ENCODE data around the gene SLC27A1.

DNA sequence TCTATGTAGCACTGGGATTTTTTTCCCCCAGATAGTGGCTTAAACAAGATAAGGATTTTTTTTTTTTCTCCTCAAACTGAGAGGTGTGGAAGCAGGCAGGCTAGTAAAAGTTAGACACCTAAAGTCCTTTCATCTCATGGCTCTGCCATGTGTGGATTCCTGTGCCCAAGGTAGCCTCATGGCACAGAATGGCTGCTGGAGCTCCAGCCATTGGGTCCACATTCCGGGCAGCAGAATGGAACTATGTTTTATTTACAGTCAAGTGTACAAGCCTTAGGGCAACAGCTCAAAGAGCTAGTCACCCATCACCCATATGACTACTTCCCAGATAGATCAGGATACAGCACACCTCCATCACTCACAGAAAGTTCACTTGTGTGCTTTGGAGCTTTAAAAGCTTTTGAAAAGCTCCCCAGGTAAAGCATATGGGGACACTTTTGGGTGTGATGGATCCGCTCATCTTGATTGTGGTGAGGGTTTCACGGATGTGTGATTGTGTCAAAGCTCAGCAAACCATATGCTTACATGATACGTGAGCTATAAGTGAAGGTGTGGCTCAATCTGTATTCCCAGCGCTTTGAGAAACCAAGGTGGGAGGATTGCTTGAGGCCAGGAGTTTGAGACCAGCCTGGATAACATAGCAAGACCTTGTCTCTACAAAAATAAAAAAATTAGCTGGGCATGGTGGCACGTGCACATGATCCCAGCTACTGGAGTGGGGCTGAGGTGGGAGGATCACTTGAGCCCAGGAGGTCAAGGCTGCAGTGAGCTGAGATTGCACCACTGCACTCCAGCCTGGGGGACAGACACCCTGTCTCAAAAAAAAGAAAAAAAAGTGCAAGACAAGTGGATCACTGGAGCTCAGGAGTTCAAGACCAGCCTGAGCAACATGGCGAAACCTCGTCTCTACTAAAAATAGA is 59.2 kb downstream of the SLC27A1 start:
- TF ChIP-seq, protein P1, sequence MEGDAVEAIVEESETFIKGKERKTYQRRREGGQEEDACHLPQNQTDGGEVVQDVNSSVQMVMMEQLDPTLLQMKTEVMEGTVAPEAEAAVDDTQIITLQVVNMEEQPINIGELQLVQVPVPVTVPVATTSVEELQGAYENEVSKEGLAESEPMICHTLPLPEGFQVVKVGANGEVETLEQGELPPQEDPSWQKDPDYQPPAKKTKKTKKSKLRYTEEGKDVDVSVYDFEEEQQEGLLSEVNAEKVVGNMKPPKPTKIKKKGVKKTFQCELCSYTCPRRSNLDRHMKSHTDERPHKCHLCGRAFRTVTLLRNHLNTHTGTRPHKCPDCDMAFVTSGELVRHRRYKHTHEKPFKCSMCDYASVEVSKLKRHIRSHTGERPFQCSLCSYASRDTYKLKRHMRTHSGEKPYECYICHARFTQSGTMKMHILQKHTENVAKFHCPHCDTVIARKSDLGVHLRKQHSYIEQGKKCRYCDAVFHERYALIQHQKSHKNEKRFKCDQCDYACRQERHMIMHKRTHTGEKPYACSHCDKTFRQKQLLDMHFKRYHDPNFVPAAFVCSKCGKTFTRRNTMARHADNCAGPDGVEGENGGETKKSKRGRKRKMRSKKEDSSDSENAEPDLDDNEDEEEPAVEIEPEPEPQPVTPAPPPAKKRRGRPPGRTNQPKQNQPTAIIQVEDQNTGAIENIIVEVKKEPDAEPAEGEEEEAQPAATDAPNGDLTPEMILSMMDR (IDR thresholded peaks at IDR 0.05): no peak
- TF ChIP-seq POLR2A (IDR thresholded peaks at IDR 0.05): no peak
